ENCODE measurements around the gene RTP2.
A peak's percentile ranks its signal among the peaks of the same experiment; 100 is the strongest.

The RTP2 gene

GRCh38 chr3:187739561-187740332, 37.4 kb upstream of the RTP2 start (continued):
- no peak for TF ChIP-seq ZNF513 (tag by site-specific recombination; IDR thresholded peaks at IDR 0.05)
- TF ChIP-seq ZNF416 (tag by site-specific recombination; IDR thresholded peaks at IDR 0.05): no peak
- TF ChIP-seq EGR2 (tag by site-specific recombination; IDR thresholded peaks at IDR 0.05; ENCODE audit: low read depth): peak; percentile 70
- no peak for TF ChIP-seq ZNF23 (tag by site-specific recombination; IDR thresholded peaks at IDR 0.05; ENCODE audit: borderline replicate concordance)
- no peak for TF ChIP-seq ZNF10 (tag by site-specific recombination; IDR thresholded peaks at IDR 0.05)
- TF ChIP-seq SALL2 (tag by site-specific recombination; IDR thresholded peaks at IDR 0.05; ENCODE audit: borderline replicate concordance): no peak
- no peak for TF ChIP-seq OVOL3 (tag by site-specific recombination; IDR thresholded peaks at IDR 0.05)
- TF ChIP-seq ZNF610 (tag by site-specific recombination; IDR thresholded peaks at IDR 0.05; ENCODE audit: borderline replicate concordance): peak; percentile 14; the same call in 1 of the 2 replicates
- TF ChIP-seq ZNF18 (tag by site-specific recombination; IDR thresholded peaks at IDR 0.05): peak; percentile 19; the same call in 1 of the 2 replicates
- no peak for TF ChIP-seq MYNN (tag by site-specific recombination; IDR thresholded peaks at IDR 0.05; ENCODE audit: borderline replicate concordance)
- no peak for TF ChIP-seq ZNF624 (tag by site-specific recombination; IDR thresholded peaks at IDR 0.05)
- TF ChIP-seq ZNF37A (tag by site-specific recombination; IDR thresholded peaks at IDR 0.05): no peak
- no peak for TF ChIP-seq ZNF239 (tag by site-specific recombination; IDR thresholded peaks at IDR 0.05)
- no peak for TF ChIP-seq ZNF354C (tag by site-specific recombination; IDR thresholded peaks at IDR 0.05; ENCODE audit: borderline replicate concordance, low read depth)
- peak; percentile 77 for TF ChIP-seq ZNF660 (tag by site-specific recombination; IDR thresholded peaks at IDR 0.05)
- peak; percentile 59; the same call in 1 of the 2 replicates for TF ChIP-seq TRIM28 (IDR thresholded peaks at IDR 0.05; ENCODE audit: borderline replicate concordance, low read length)
- no peak for TF ChIP-seq ZNF580 (tag by site-specific recombination; IDR thresholded peaks at IDR 0.05)
- no peak for TF ChIP-seq MEIS1 (CRISPR knock-in tag; IDR thresholded peaks at IDR 0.05; ENCODE audit: borderline replicate concordance)
- TF ChIP-seq KLF8 (tag by site-specific recombination; IDR thresholded peaks at IDR 0.05): peak; percentile 43; the same call in 1 of the 2 replicates
- TF ChIP-seq ZNF561 (tag by site-specific recombination; IDR thresholded peaks at IDR 0.05; ENCODE audit: borderline replicate concordance): no peak; the same call in 1 of the 2 replicates
- TF ChIP-seq ZNF768 (tag by site-specific recombination; IDR thresholded peaks at IDR 0.05): no peak
- no peak for TF ChIP-seq ZNF26 (tag by site-specific recombination; IDR thresholded peaks at IDR 0.05)
- no peak for TF ChIP-seq ZNF510 (tag by site-specific recombination; IDR thresholded peaks at IDR 0.05; ENCODE audit: insufficient replicate concordance)
- no peak for TF ChIP-seq REPIN1 (tag by site-specific recombination; IDR thresholded peaks at IDR 0.05; ENCODE audit: low read depth)
- no peak for TF ChIP-seq ZNF274 (IDR thresholded peaks at IDR 0.05; ENCODE audit: low read length)
- no peak for TF ChIP-seq ZNF274 (tag by site-specific recombination; IDR thresholded peaks at IDR 0.05; ENCODE audit: borderline replicate concordance)
- no peak for TF ChIP-seq ZNF266 (tag by site-specific recombination; IDR thresholded peaks at IDR 0.05; ENCODE audit: low read depth)
- TF ChIP-seq ELK4 (IDR thresholded peaks at IDR 0.05; ENCODE audit: borderline replicate concordance, low read depth, low read length): no peak
- TF ChIP-seq KLF17 (tag by site-specific recombination; IDR thresholded peaks at IDR 0.05): peak; percentile 7; the same call in 1 of the 2 replicates
- TF ChIP-seq ZNF362 (tag by site-specific recombination; IDR thresholded peaks at IDR 0.05): no peak
- no peak for TF ChIP-seq HOXD13 (CRISPR knock-in tag; IDR thresholded peaks at IDR 0.05; ENCODE audit: borderline replicate concordance)
- TF ChIP-seq ZNF837 (tag by site-specific recombination; IDR thresholded peaks at IDR 0.05): no peak
